Activated CD8-positive, alpha-beta T cell treated with anti-CD3 and anti-CD28 coated beads for 36 hours (primary cell): ENCODE data around the gene TMEM63A. TPM values are rescaled to one million over a fixed set of nuclear protein-coding genes. Genes with fewer than 3 reads are reported as not detected.

Experiments used
- ATAC-seq: fragments of 200-7000 bp; cut with Tn5 transposase; one replicate; pipeline ENCODE4 v1.10.0; 2021; ENCODE audit warnings: mild to moderate bottlenecking, moderate library complexity
- CTCF ChIA-PET: fragments of 350-600 bp; sonication (Branson Sonifier 250); formaldehyde crosslinking; loops from one replicate; lab custom pipeline; 2021; ENCODE audit warnings: antibody characterized with exemption; lab: Charles Lee
- POLR2A ChIA-PET: fragments of 350-600 bp; sonication (Branson Sonifier 250); formaldehyde crosslinking; loops from one replicate; lab custom pipeline; 2021; ENCODE audit warnings: antibody characterized with exemption; lab: Charles Lee
- DNase-seq: peaks from one replicate; pipeline ENCODE4 v3.0.0-alpha.2; 2020
- H3K27ac Mint-ChIP-seq: one replicate; pipeline ENCODE4 v1.8.0; 2021; ENCODE audit warnings: mild to moderate bottlenecking, mixed read lengths
- H3K27me3 Mint-ChIP-seq: one replicate; pipeline ENCODE4 v1.8.0; 2021; ENCODE audit warnings: mixed read lengths
- H3K36me3 Mint-ChIP-seq: one replicate; pipeline ENCODE4 v1.8.0; 2021; ENCODE audit warnings: low read depth, mixed read lengths
- H3K4me1 Mint-ChIP-seq: one replicate; pipeline ENCODE4 v1.8.0; 2021; ENCODE audit warnings: low read depth, mixed read lengths
- H3K4me3 Mint-ChIP-seq: one replicate; pipeline ENCODE4 v1.8.0; 2021; ENCODE audit warnings: mild to moderate bottlenecking, moderate library complexity, mixed read lengths
- H3K9me3 Mint-ChIP-seq: one replicate; pipeline ENCODE4 v1.8.0; 2021; ENCODE audit warnings: mixed read lengths
- intact Hi-C: fragments of 100-400 bp; cut with micrococcal nuclease; formaldehyde crosslinking; loops from one replicate; pipeline ENCODE4 v1.10.0; 2022
- total RNA-seq, 2 experiments: library from RNA; stranded (reverse); gene quantifications; one replicate each; pipeline ENCODE4 v1.2.3, GENCODE V29; 2021
- TF ChIP-seq, protein P1 (sequence below): fragments of 200-600 bp; IDR thresholded peaks from one replicate; pipeline ENCODE4 v1.8.0; 2022; ENCODE audit warnings: antibody characterized with exemption, mild to moderate bottlenecking

The TMEM63A gene
- total RNA-seq, 2 experiments from 2014 or later, result 51.4 to 54.6 TPM

GRCh38 chr1:225866981-225867380 is 15.2 kb downstream of the TMEM63A start:
- Mint-ChIP-seq H3K9me3 (no peaks in the 10 kb centered on the region), H3K4me3 (no peak overlapping the region), H3K27me3 (no peaks in the 10 kb centered on the region), H3K27ac (peak overlapping the region; percentile 35), H3K36me3 (peaks cover 40% of the 10 kb centered on the region), H3K4me1 (peaks cover 49% of the 10 kb centered on the region)
- DNase-seq (no peak), ATAC-seq (no peak)
- POLR2A ChIA-PET, result interaction anchor here (1.4 to 3.4 kb wide), 2 partner anchors 10 to 14 kb away, joined by 3 to 24 read pairs; partner anchors contain the start of gene TMEM63A
- intact Hi-C loops, result loop anchor here (5.0 kb wide), 1 partner anchor 45 kb away; no protein-coding TSS in a partner anchor
- CTCF ChIA-PET, result interaction anchor here (1.0 to 2.0 kb wide), 5 partner anchors 10 to 391 kb away, joined by 3 to 7 read pairs (median 5); no protein-coding TSS in a partner anchor
- TF ChIP-seq, protein P1, sequence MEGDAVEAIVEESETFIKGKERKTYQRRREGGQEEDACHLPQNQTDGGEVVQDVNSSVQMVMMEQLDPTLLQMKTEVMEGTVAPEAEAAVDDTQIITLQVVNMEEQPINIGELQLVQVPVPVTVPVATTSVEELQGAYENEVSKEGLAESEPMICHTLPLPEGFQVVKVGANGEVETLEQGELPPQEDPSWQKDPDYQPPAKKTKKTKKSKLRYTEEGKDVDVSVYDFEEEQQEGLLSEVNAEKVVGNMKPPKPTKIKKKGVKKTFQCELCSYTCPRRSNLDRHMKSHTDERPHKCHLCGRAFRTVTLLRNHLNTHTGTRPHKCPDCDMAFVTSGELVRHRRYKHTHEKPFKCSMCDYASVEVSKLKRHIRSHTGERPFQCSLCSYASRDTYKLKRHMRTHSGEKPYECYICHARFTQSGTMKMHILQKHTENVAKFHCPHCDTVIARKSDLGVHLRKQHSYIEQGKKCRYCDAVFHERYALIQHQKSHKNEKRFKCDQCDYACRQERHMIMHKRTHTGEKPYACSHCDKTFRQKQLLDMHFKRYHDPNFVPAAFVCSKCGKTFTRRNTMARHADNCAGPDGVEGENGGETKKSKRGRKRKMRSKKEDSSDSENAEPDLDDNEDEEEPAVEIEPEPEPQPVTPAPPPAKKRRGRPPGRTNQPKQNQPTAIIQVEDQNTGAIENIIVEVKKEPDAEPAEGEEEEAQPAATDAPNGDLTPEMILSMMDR, result no peak

DNA sequence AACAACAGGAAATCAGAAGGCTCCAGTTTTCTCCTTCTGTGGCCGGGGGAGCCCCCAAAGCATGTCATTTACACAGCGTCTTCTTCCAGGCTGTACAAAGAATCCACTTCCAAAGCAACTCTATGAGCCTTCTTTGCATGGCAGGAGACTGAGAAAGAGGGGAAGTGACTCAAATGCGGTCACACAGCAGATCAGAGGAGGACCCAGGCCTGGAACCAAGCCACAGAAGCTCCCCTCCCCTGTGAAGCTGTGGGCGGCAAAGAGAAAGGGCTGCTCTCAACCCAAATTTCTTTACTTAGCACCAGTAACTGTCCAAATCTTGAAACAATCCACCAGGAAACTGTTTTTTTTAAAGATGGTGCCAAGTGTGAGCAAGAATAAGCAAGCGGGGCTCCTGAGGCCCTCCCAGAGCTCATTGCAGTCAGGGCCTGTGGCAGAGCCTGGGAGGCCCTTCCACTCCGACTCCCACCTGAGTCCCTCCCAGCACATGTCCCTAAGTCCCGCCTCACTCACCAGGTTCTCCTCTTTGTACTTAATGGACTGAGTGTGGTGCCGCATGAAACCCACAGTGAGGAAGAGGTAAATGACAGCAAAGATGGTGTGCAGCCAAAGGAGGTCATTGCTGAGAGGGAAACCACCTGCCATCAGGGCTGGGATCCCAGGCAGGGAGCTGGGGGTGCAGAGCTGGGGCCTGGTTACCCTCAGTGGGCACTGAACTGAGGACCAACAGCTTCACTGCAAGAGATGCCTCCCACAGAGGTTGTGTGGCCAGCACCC is 15.9 kb downstream of the TMEM63A start:
- ChIA-PET POLR2A (interaction anchor here (0.6 to 3.4 kb wide), 6 partner anchors 10 to 268 kb away, joined by 3 to 24 read pairs (median 4); partner anchors contain the start of gene TMEM63A), CTCF (interaction anchor here (1.0 to 2.0 kb wide), 6 partner anchors 9 to 391 kb away, joined by 3 to 7 read pairs (median 4); no protein-coding TSS in a partner anchor)
- H3K4me1 Mint-ChIP-seq, result peaks cover 42% of the 10 kb centered on the region
- peaks cover 47% of the 10 kb centered on the region for H3K36me3 Mint-ChIP-seq
- H3K4me3 Mint-ChIP-seq, result peak overlapping the region; percentile 1
- TF ChIP-seq, protein P1, result no peak
- DNase-seq (peak; percentile 90), ATAC-seq (peak; percentile 91)
- H3K9me3 Mint-ChIP-seq, result no peaks in the 10 kb centered on the region
- intact Hi-C loops, result loop anchor here (5.0 kb wide), 1 partner anchor 46 kb away; no protein-coding TSS in a partner anchor
- peak overlapping the region; percentile 79 for H3K27ac Mint-ChIP-seq
- no peaks in the 10 kb centered on the region for H3K27me3 Mint-ChIP-seq

DNA sequence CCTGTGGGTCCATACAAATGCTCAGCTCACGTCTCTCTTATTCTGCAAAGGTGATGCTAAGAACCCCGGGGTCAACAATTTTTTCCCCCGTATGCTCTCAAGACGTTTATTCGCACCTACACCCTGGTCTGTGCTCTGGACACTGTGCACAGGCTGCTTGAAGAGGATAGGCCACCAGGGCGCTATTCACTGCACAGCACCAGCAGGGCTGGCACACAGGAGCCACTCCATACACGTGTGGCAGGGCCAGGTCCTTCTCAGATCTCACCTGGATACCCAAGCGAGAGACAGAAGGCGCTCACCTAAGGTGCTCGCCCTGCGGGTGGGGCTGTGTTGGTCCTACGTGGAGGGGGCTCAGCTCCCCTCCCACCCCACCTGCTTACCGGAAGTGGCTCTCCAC is 16.7 kb downstream of the TMEM63A start:
- CTCF ChIA-PET, result interaction anchor here (1.0 to 2.0 kb wide), 5 partner anchors 8 to 46 kb away, joined by 3 to 7 read pairs (median 5); no protein-coding TSS in a partner anchor
- no peaks in the 10 kb centered on the region for H3K9me3 Mint-ChIP-seq
- DNase-seq (peak; percentile 28), ATAC-seq (peak; percentile 31)
- peaks cover 42% of the 10 kb centered on the region for H3K4me1 Mint-ChIP-seq
- TF ChIP-seq, protein P1, result no peak
- H3K27ac Mint-ChIP-seq, result peak overlapping the region; percentile 79
- peaks cover 47% of the 10 kb centered on the region for H3K36me3 Mint-ChIP-seq
- H3K27me3 Mint-ChIP-seq, result no peaks in the 10 kb centered on the region
- intact Hi-C loops, result loop anchor here (5.0 kb wide), 1 partner anchor 47 kb away; no protein-coding TSS in a partner anchor
- peak overlapping the region; percentile 1 for H3K4me3 Mint-ChIP-seq
- POLR2A ChIA-PET, result interaction anchor here (1.1 to 3.4 kb wide), 4 partner anchors 14 to 87 kb away, joined by 4 to 24 read pairs (median 6); partner anchors contain the start of genes PYCR2 and TMEM63A

- CTCF ChIA-PET, result interaction anchor here (0.9 to 1.0 kb wide), 2 partner anchors 19 to 49 kb away, joined by 3 read pairs; partner anchors contain the start of gene TMEM63A
- intact Hi-C loops, result no loop called here
- POLR2A ChIA-PET, result interaction anchor here (0.9 kb wide), 1 partner anchor 84 kb away, joined by 4 read pairs; no protein-coding TSS in a partner anchor
Observed at GRCh38 chr1:225863167-225863566, 19.0 kb downstream of the TMEM63A start.

More at GRCh38 chr1:225863167-225863566, 19.0 kb downstream of the TMEM63A start:
- Mint-ChIP-seq H3K4me1 (peaks cover 41% of the 10 kb centered on the region), H3K9me3 (no peaks in the 10 kb centered on the region), H3K27ac (no peak overlapping the region), H3K27me3 (no peaks in the 10 kb centered on the region), H3K36me3 (peaks cover 45% of the 10 kb centered on the region), H3K4me3 (no peak overlapping the region)
- ATAC-seq (no peak), DNase-seq (no peak)
- TF ChIP-seq, protein P1, result no peak
